GOT3 (cell line): ENCODE results near the gene PEDS1.
"Not testable (repeated sequence)": the region's sequence is repeated elsewhere in the genome, so short reads cannot be mapped to it uniquely, and the experiment has no call there.

Experiments used
- DNase-seq: peaks from one replicate; lab custom pipeline; 2025; ENCODE audit warnings: mixed read lengths; lab: John Stamatoyannopoulos, UW

Gene PEDS1

GRCh38 chr20:50135157-50135556, 18.4 kb downstream of the PEDS1 start:
- DNase-seq = not testable (repeated sequence)

- no peak for DNase-seq
Measured at GRCh38 chr20:50133474-50134217, 19.9 kb downstream of the PEDS1 start.

GRCh38 chr20:50133041-50133440, 20.5 kb downstream of the PEDS1 start:
- DNase-seq = no peak

GRCh38 chr20:50130995-50131394, 22.5 kb downstream of the PEDS1 start:
- DNase-seq = no peak

- DNase-seq = no peak
Measured at GRCh38 chr20:50130356-50130723, 23.2 kb downstream of the PEDS1 start.

- DNase-seq = no peak
Measured at GRCh38 chr20:50129662-50130355, 23.7 kb downstream of the PEDS1 start.

GRCh38 chr20:50128520-50128905, 25.0 kb downstream of the PEDS1 start:
- DNase-seq = no peak

GRCh38 chr20:50127587-50128519, 25.7 kb downstream of the PEDS1 start:
- DNase-seq = no peak

GRCh38 chr20:50126662-50127061, 26.9 kb downstream of the PEDS1 start:
- no peak for DNase-seq

GRCh38 chr20:50125279-50125678, 28.2 kb downstream of the PEDS1 start:
- no peak for DNase-seq

GRCh38 chr20:50124496-50124895, 29.0 kb downstream of the PEDS1 start:
- DNase-seq = no peak

- no peak for DNase-seq
Measured at GRCh38 chr20:50123418-50123817, 30.1 kb downstream of the PEDS1 start.

GRCh38 chr20:50122763-50123162, 30.8 kb downstream of the PEDS1 start:
- DNase-seq = no peak

- no peak for DNase-seq
Measured at GRCh38 chr20:50121858-50122271, 31.7 kb downstream of the PEDS1 start.

GRCh38 chr20:50120935-50121693, 32.4 kb downstream of the PEDS1 start:
- no peak for DNase-seq

- no peak for DNase-seq
Measured at GRCh38 chr20:50118203-50118602, 35.3 kb downstream of the PEDS1 start.

GRCh38 chr20:50116368-50116999, 37.0 kb downstream of the PEDS1 start:
- no peak for DNase-seq

- DNase-seq = peak; percentile 87
Measured at GRCh38 chr20:50115591-50116367, 37.7 kb downstream of the PEDS1 start.

GRCh38 chr20:50115041-50115512, 38.4 kb downstream of the PEDS1 start:
- DNase-seq = no peak
